PFSK-1 (cell line): ENCODE measurements around the gene ALDH3B1.

Experiments used
- FOXP2 ChIP-seq: optimal IDR thresholded peaks from 2 replicates; pipeline ENCODE3; 2011; ENCODE audit warnings: borderline replicate concordance, control low read depth, inconsistent platforms; ENCODE audit not compliant: insufficient read depth; ENCODE audit errors: extremely low read length, extremely low read depth
- POLR2AphosphoS5 ChIP-seq: IDR thresholded peaks from 2 replicates; pipeline ENCODE4 v1.6.1; 2012; ENCODE audit warnings: low read depth, mild to moderate bottlenecking, control low read depth, low read length, moderate library complexity
- SIN3A ChIP-seq: IDR thresholded peaks from 2 replicates; pipeline ENCODE4 v1.6.1; 2012; ENCODE audit warnings: mild to moderate bottlenecking, low read length, moderate library complexity, borderline replicate concordance; ENCODE audit not compliant: insufficient read depth
- TAF1 ChIP-seq: IDR thresholded peaks from 2 replicates; pipeline ENCODE4 v1.6.1; 2012; ENCODE audit warnings: low read length, control low read depth, borderline replicate concordance; ENCODE audit not compliant: insufficient read depth
- TF ChIP-seq, protein P1 (sequence below), 2 experiments: IDR thresholded peaks; 2 replicates each; pipeline versions ENCODE4 v1.6.1 to v1.8.0; 2011 to 2012; ENCODE audit warnings: low read depth in 2 of 2, low read length in 2 of 2, control low read depth in 1 of 2, inconsistent platforms in 1 of 2, mild to moderate bottlenecking in 1 of 2, moderate library complexity in 1 of 2; ENCODE audit not compliant: insufficient read depth in 1 of 2

DNA sequence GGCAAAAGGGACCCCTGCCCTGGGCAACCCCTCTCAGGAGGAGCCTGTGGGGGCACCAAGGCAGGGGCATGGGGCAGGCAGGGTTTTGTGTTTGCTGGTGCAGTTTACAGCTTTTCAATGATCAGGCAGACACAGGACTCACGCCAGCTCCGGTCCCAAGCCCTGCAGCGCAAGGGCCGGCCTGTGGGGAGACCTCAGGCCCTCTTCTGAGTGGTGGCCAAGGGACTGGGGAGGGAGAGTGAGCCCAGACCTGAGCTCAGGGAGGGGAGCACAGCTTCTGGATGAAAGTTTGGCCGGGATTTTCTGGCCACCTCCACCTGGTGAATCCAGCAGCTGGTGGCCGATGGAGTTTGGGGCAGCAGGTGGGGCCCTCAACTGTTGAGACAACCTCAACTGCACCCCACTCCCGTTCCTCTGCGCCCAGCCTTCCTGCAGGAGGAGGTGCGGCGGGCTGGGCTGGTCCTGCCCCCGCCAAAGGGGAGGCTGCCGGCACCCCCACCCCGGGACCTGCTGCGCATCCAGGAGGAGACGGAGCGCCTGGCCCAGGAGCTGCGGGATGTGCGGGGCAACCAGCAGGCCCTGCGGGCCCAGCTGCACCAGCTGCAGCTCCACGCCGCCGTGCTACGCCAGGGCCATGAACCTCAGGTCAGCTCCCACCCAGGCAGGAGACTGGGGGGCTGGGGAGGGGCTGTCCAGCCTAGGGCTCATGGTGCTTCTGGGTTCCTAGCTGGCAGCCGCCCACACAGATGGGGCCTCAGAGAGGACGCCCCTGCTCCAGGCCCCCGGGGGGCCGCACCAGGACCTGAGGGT, 32.3 kb downstream of the ALDH3B1 start:
- no peak for TF ChIP-seq SIN3A
- TF ChIP-seq POLR2AphosphoS5, result no peak
- no peak for TF ChIP-seq TAF1
- TF ChIP-seq, protein P1, sequence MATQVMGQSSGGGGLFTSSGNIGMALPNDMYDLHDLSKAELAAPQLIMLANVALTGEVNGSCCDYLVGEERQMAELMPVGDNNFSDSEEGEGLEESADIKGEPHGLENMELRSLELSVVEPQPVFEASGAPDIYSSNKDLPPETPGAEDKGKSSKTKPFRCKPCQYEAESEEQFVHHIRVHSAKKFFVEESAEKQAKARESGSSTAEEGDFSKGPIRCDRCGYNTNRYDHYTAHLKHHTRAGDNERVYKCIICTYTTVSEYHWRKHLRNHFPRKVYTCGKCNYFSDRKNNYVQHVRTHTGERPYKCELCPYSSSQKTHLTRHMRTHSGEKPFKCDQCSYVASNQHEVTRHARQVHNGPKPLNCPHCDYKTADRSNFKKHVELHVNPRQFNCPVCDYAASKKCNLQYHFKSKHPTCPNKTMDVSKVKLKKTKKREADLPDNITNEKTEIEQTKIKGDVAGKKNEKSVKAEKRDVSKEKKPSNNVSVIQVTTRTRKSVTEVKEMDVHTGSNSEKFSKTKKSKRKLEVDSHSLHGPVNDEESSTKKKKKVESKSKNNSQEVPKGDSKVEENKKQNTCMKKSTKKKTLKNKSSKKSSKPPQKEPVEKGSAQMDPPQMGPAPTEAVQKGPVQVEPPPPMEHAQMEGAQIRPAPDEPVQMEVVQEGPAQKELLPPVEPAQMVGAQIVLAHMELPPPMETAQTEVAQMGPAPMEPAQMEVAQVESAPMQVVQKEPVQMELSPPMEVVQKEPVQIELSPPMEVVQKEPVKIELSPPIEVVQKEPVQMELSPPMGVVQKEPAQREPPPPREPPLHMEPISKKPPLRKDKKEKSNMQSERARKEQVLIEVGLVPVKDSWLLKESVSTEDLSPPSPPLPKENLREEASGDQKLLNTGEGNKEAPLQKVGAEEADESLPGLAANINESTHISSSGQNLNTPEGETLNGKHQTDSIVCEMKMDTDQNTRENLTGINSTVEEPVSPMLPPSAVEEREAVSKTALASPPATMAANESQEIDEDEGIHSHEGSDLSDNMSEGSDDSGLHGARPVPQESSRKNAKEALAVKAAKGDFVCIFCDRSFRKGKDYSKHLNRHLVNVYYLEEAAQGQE (IDR thresholded peaks at IDR 0.05; ENCODE audit: insufficient read depth in 1 of 2, low read depth in 2 of 2, low read length in 2 of 2), result no peak
- no peak for TF ChIP-seq FOXP2
